Effector CD8-positive, alpha-beta T cell (primary cell): ENCODE data around the gene OPN1MW3.
A peak's percentile ranks its signal among the peaks of the same experiment; 100 is the strongest.
"Not testable (repeated sequence)": the region's sequence is repeated elsewhere in the genome, so short reads cannot be mapped to it uniquely, and the experiment has no call there.

Experiments used
- DNase-seq: peaks from one replicate; lab custom pipeline; 2025; lab: John Stamatoyannopoulos, UW

Gene OPN1MW3

GRCh38 chrX:154296731-154297130, 39.3 kb downstream of the OPN1MW3 start:
- no peak for DNase-seq

- no peak for DNase-seq
These were observed 40.9 kb downstream of the OPN1MW3 start for GRCh38 chrX:154298312-154298711.

- DNase-seq, result no peak
These were observed 43.4 kb downstream of the OPN1MW3 start for GRCh38 chrX:154300816-154301215.

GRCh38 chrX:154302998-154303397, 45.6 kb downstream of the OPN1MW3 start:
- not testable (repeated sequence) for DNase-seq

- no peak for DNase-seq
These were observed 46.1 kb downstream of the OPN1MW3 start for GRCh38 chrX:154303476-154303875.

- no peak for DNase-seq
These were observed 47.5 kb downstream of the OPN1MW3 start for GRCh38 chrX:154304846-154305245.

- DNase-seq, result no peak
These were observed 48.3 kb downstream of the OPN1MW3 start for GRCh38 chrX:154305541-154306205.

- no peak for DNase-seq
These were observed 49.8 kb downstream of the OPN1MW3 start for GRCh38 chrX:154307202-154307601.

GRCh38 chrX:154308108-154308946, 50.9 kb downstream of the OPN1MW3 start:
- DNase-seq, result peak; percentile 65

GRCh38 chrX:154309041-154309775, 51.8 kb downstream of the OPN1MW3 start:
- no peak for DNase-seq

- no peak for DNase-seq
These were observed 53.5 kb downstream of the OPN1MW3 start for GRCh38 chrX:154310616-154311536.

- no peak for DNase-seq
These were observed 54.7 kb downstream of the OPN1MW3 start for GRCh38 chrX:154312116-154312515.

GRCh38 chrX:154313147-154313546, 55.8 kb downstream of the OPN1MW3 start:
- no peak for DNase-seq

GRCh38 chrX:154315416-154315815, 58.0 kb downstream of the OPN1MW3 start:
- DNase-seq, result no peak

GRCh38 chrX:154317391-154317995, 60.1 kb downstream of the OPN1MW3 start:
- DNase-seq, result no peak

GRCh38 chrX:154320406-154320805, 63.0 kb downstream of the OPN1MW3 start:
- DNase-seq, result no peak
